GM19467 (cell line): ENCODE data around the gene C11orf52.

Experiments used
- ATAC-seq: cut with Tn5 transposase; IDR thresholded peaks from one replicate; pipeline ENCODE4 v1.9.1; 2021; ENCODE audit warnings: mild to moderate bottlenecking, moderate library complexity; ENCODE audit not compliant: unreplicated experiment

Gene C11orf52

DNA sequence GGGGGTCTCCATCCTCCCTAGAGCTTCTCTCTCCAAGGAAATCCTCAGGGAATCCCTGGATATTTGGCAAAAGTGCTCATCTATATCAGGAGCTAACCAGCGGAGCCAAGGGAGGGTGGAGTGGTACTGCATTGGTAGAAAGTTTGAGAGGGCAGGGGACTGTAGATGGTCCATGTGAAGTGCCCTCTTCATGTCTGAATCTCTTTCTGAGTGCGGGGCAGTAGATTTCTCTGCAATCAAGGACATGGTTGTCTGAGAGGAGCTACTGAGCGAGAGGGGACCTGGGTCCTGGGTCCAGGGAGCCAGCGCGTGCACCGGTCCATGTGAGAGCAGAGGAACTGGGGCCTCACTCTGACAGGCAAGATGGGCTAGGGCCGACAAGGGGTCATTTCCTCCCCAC lies 19.1 kb downstream of the C11orf52 start:
- no peak for ATAC-seq

DNA sequence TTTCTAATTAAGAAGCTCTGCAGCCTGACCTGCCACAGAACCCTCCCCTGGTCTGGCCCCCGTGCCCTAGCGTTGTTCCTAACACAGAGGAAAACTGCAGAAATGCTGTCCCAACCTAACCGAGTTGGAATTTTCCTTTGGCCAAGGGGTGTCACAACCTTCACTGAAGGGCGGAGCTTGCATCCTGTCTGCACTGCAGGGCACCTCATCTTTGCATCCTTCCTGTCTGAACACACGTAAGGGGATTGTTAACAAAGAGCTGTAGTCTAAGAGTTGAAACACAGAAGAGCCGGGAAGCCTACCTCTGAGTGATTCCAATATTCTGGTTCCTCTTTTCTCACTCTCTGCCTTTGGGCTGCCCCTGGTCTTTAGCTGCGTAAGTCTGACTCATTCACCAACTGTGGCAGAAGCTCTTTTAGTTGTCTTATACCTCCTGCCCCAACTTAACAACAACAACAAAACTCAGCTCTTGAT lies 20.0 kb downstream of the C11orf52 start:
- ATAC-seq = peak; percentile 69

DNA sequence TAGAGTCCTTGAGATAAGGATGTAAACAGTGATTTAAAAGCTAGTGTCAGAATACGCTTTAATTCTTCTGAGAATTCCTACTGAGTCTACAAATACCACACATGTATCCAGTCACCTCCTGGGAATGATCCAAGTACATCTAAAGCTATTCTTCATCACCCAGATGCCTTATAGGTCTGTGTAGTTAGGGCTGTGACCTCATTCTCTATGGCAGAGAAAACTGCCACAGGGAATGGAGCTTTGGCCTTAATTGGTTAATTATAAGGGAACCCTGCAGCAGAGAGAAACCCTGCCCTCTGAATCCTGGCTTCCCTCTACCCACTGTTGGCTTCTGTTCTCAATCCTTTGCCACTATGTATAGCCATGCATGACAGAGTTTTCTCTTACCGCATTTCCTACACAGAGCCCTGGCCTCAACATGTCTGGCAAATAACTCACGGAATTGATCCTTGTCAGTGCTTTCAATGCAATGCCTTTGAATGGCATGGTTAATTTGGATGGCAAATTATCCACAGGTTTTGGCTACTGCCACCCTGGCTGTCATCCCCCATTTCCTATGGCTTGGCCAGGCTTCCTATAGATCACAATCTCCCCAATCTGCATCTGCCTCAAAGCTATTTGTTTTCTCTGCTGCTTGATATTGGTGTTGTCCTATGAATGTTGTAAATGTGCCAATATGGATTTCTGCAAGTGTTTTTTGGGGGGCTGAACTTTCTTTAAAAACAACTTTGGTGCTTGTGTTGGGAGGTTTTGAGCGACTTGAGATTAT lies 21.3 kb downstream of the C11orf52 start:
- no peak for ATAC-seq

DNA sequence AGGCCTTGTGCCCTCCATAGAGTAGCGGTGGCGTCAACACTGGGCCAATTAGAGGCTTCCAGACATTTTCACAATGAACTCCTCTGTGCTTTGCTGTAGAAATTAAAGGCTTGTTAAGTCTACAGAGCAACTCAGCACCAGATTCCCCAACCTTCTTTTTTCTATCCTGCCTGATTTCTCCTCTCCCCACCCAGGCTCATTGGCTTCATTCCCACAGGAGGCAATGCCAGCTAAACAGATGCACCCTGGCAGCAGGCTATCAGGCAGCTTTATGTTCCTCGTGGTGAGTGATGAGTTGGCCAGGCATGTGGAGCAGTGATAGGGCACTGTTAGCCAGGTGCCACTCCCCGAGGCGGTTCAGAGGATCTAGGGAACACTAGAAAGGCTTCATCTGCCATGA lies 23.2 kb downstream of the C11orf52 start:
- ATAC-seq = no peak

- ATAC-seq = no peak
Observed at GRCh38 chr11:111942829-111943228, 24.1 kb downstream of the C11orf52 start.

- ATAC-seq = no peak
Observed at GRCh38 chr11:111944139-111944538, 25.4 kb downstream of the C11orf52 start.

GRCh38 chr11:111944651-111945051 lies 25.9 kb downstream of the C11orf52 start:
- no peak for ATAC-seq

DNA sequence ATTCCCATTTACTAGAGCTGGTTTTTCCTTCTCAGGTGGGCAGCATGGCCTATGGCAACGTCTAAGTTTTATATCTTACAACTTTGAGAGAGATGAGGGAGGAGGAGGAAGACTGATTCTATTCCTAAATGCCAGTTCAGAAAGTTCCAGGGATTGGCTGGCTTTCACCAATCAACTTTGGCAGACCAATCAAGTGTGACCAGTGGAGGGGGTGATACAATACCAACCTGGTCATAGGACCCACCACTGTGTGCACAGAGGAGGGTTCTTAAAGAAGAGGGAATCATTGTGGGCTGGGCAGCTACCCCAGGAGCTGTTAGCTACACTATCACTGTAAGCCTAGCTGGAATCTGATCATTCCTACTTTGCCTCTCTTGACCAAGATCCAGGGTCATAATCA lies 26.5 kb downstream of the C11orf52 start:
- no peak for ATAC-seq

- ATAC-seq = no peak
Observed at GRCh38 chr11:111946499-111946898, 27.8 kb downstream of the C11orf52 start.

- ATAC-seq = no peak
Observed at GRCh38 chr11:111947143-111947542, 28.4 kb downstream of the C11orf52 start.

DNA sequence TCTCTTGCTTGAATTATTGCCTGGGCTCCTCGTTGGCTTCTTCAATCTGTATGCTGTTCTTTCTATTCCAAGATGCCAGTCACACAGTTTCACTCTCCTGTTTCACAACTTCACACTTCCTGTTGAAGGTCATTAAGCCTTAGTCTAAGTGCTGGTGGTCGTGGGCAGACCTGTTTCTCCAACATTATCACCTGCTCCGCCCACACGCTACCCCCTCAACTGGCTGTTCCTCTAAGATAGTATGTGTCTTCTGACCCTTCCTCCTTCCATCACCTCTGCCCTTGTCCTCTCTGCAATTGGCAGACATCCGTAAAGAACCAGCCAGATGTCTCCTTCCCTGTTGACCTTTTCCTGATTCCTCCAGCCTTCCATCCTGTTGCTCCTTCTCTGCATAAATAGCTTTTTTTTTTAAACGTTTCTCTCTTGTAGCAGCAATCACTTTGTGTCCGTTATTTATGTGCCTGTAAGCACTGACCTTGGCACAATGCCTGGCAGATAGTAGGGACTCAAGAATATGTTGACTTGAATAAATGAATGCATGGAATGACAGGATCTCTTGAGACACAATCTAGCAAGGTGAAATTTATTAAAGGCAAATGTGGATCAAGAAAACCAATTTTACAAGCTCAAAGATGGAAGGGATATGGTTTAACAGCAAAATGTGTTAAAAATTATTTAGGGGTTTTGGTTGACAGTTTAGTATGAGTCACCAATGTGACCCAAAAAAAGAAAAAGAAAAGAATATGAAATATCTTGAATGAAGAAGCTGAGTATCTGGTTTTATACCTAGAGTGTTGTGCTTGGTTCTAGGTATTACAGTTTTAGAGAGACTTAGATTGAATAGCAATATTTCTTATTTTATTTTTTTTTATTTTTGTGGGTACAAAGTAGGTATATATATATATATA lies 31.1 kb downstream of the C11orf52 start:
- no peak for ATAC-seq

GRCh38 chr11:111951565-111951964 lies 32.9 kb downstream of the C11orf52 start:
- ATAC-seq = no peak

DNA sequence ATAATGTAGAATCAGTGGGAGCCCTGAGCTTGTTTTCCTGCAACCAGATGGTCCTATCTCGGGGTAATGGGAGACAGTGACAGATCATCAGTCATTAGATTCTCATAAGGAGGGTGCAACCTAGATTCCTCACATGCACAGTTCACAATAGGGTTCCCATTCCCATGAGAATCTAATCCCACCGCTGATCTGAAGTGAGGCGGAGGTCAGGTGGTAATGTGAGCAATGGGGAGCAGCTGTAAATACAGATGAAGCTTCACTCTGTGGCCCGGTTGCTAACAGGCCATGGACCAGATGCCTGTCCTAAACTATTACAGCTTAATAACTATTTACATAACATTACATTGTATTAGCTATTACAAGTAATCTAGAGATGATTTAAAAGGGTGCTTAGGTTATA lies 35.4 kb downstream of the C11orf52 start:
- ATAC-seq = no peak

DNA sequence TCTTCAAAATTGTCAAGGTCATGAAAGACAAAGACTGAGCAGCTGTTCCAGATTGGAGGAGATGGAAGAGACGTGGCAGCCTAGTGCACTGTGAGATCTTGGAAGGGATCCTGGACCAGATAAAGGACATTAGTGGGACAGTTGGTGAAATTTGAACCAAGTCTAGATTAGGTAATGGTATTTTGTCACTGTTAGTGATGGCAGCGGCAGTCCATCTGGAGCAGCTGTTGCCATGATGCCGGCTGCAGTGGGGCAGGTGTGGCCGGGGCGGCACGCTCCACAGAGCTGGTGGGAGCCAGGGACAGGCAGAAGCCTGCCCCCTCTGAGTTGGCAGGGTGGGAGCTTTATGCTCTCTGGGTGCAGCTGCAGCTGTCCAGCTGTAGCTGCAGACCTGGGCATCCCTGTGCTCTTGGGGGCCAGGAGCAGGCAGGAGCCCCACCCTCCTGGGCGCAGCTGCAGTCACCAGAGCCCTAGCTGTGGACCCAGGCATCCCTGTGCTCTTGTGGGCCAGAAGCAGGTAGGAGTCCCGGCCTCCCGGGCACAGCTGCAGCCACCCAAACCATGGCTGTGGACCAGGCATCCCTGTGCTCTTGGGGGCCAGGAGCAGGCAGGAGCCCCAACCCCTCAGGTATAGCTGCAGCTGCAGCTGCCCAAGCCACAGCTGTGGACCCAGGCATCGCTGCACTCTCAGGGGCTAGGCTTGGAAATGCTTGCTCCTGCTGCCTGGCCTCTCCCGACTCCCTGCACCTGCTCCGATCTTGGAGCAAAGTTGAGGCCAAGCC lies 39.1 kb downstream of the C11orf52 start:
- no peak for ATAC-seq

DNA sequence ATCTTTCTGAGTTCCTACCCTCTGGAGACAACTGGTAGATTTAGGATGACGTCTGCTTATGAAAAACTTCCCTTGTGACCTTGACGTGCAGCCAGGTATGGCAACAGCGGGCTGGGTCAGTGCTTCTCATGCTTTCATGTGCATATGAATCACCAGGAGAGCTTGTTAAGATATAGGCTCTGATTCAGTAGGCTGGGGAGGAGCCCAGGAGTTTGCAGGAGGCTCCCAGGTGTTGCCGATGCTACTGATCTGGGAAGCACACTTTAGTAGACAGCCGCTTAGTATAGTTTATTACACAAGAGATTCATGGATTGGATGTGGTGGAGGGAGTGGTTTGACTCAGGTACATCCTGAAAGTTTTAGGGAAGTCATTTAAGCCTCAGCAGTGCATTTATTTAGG lies 42.2 kb downstream of the C11orf52 start:
- no peak for ATAC-seq

DNA sequence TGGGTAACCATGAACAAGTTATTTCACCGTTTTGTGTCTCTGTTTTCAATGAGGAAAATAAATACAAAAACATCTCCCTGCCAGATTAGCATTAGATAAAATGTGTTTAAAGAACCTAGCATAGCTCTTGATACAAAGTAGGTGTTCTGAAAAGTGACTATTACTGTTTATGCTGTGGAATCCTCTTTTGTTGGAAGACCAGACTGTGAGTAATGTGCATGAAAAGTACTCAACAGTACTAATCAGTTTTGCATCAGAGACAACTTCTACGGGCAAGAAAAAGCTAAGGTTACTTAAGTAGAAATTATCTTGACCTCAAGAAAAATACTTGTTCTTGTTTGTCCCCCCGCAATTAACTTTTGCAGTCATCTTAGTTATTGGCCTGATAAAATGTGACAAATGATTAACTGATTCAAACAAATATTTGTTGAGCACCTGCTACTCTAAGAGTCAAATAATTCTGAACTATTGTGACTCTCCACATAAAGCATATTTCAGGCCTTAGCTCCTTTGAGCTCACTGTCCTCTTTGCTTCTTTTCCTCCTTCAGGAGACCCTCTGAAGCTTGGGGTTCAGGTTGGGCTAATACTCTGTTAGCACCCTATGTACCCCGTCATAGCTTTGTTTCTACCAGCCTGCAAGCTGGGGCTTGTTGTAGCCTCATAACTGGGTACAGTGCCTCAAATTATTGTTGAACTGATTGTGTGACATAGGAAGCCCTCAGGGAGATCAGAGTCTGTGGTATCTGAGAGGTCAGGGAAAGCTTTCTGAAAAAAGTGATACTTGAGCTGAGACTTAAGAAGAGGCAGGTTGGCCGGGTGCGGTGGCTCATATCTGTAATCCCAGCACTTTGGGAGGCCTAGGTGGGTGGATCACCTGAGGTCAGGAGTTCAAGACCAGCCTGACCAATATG lies 42.9 kb downstream of the C11orf52 start:
- ATAC-seq = no peak

DNA sequence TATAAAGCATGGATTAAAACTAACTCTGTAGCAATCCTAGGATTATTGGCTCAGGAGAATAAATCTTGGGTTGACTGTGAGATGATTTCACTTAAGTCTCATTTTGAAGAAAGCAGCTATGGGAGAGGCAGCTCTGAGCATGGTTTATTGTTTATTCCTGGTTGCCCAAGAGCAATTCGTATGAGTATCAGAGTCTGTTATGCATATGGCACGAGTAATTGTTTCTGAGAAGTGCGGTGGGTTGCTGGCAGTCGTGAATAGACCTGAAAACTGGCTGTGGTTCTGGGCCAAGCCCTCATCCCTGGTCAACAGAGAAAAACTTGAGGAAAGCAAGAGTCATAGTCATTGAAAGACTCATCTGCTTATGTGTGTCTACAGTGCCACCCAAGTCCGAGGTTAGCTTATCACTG lies 45.2 kb downstream of the C11orf52 start:
- ATAC-seq = no peak

DNA sequence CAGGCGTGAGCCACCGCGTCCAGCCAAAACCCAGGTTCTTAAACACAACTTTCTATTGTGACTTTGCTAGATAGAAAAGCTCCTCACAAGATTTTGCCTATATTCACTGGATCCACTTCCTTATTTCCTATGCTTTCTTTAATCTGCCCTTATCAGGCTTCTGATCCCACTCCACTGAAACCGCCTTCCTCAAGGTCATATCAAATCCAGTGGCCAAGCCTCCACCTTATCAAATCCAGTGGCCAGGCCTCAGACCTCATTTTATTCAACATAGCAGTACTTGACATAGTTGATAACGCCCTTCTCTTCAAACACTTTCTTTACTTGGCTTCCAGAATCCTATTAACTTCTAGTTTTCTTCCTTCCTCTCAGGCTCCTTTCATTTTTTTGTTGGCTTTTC lies 48.0 kb downstream of the C11orf52 start:
- ATAC-seq = no peak

DNA sequence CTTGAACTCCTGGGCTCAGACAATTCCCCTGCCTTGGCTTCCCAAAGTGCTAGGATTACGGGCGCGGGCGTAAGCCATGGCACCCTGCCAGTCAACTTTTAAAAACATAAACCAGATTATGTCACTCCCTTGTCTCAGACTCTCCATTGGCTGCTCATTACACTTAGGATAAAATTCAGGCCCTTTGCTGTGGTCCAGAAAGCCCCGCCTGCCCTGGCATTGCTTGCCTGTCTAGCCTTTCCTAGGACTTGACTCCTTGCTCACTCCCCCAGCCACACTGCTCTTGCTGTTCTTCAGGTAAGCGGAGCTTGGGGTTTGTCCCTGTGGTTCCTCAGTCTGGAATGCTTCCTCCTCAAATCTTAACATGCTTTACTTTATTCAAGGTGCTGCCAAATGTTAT lies 48.9 kb downstream of the C11orf52 start:
- no peak for ATAC-seq

DNA sequence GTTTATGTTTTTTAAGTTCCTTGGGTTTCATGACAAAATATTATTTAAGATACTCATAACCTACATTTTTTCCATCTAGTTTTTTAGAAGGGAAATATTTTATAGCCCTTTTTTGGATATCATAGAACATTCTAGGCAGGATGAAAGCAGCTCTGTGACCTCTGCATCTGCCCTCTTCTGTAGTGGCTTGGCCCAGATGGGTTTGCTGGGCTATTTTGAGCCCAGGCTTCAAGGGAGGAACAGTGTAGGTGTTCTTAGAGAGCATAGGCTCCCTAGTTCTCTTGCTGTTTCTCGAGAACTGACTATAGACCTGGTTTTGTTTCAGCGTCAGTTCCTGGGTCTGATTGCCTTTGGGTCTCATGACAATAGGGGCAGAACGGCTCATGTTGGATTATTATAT lies 50.6 kb downstream of the C11orf52 start:
- ATAC-seq = no peak
